Measurements from ENCODE around the gene SPIN1. TPM values are rescaled to one million over a fixed set of nuclear protein-coding genes. Genes with fewer than 3 reads are reported as not detected.

SPIN1 gene
- total and polyA plus RNA-seq, 2 donors (not counting 3 experiments of a cell fraction or from before 2014, with no cell fraction given) = 38.1 to 56.8 TPM

- Histone ChIP-seq H2AFZ (ENCODE audit: low read depth, low read length) (no peak overlapping the region), H3K4me3 (replicated peaks in 1 of 3; ENCODE audit: insufficient read depth in 1 of 3, low read depth in 1 of 3, low read length in 3 of 3) (no peak overlapping the region), H3K9ac (replicated peaks; ENCODE audit: extremely low read depth, insufficient read depth, low read length) (no peak overlapping the region), H3K4me2 (ENCODE audit: insufficient read depth, low read length) (no peak overlapping the region), H3K79me2 (ENCODE audit: control insufficient read depth, insufficient read depth, low read length) (peaks cover 39% of the 10 kb centered on the region), H3K4me1 (ENCODE audit: control insufficient read depth, extremely low read depth, insufficient read depth, low read length) (peaks cover 6% of the 10 kb centered on the region), H3K9me1 (replicated peaks; ENCODE audit: control insufficient read depth, extremely low read depth, insufficient read depth, low read length) (no peaks in the 10 kb centered on the region), H3K36me3 (ENCODE audit: control insufficient read depth in 2 of 2, extremely low read depth in 1 of 2, insufficient read depth in 2 of 2, low read length in 2 of 2) (peaks cover 0 to 4% of the 10 kb centered on the region in 2 experiments), H4K20me1 (replicated peaks; ENCODE audit: control insufficient read depth, extremely low read depth, insufficient read depth, low read length) (peaks cover 7% of the 10 kb centered on the region), H3K27me3 (ENCODE audit: control insufficient read depth in 2 of 2, insufficient read depth in 2 of 2, low read length in 2 of 2) (no peaks in the 10 kb centered on the region), H3K9me3 (replicated peaks; ENCODE audit: control insufficient read depth, insufficient read depth, low read length) (no peaks in the 10 kb centered on the region), H3K27ac (ENCODE audit: insufficient read depth, low read depth, low read length) (no peak overlapping the region)
- peak; percentile 14 for DNase-seq (ENCODE audit: low read depth, low spot score)
- ChIA-PET POLR2A (no interaction called here), CTCF (no interaction called here)
- FAIRE-seq = no peak
- intact Hi-C loops (cut with micrococcal nuclease) = no loop called here
- dilution Hi-C loops (cut with MboI; ENCODE audit: extremely low pct_ligation_motif_present, low sequenced_read_pairs) = no loop called here
- TF ChIP-seq GATA2 (IDR thresholded peaks at IDR 0.05; ENCODE audit: insufficient read depth, insufficient read length, low read depth, low read length) (no peak), POLR2AphosphoS5 (IDR thresholded peaks at IDR 0.05; ENCODE audit: insufficient read depth, low read depth, low read length) (no peak), MAX (IDR thresholded peaks at IDR 0.05; ENCODE audit: insufficient read depth, insufficient read length) (no peak), FOS (IDR thresholded peaks at IDR 0.05; ENCODE audit: borderline replicate concordance, insufficient read depth, low read length) (no peak), EZH2 (IDR thresholded peaks at IDR 0.05; ENCODE audit: borderline replicate concordance, low read depth, low read length, severe bottlenecking) (no peak), CTCF (IDR thresholded peaks at IDR 0.05; ENCODE audit: extremely low read depth in 1 of 2, insufficient read depth in 1 of 2, low read depth in 1 of 2, low read length in 2 of 2) (no peak), JUN (IDR thresholded peaks at IDR 0.05; ENCODE audit: borderline replicate concordance, insufficient read depth, insufficient read length, low read depth) (no peak), POLR2A (IDR thresholded peaks at IDR 0.05; ENCODE audit: low read depth, low read length) (no peak), MYC (IDR thresholded peaks at IDR 0.05; ENCODE audit: low read depth, low read length) (no peak)
- BruUV-seq (replicated peaks) = no TSS peak
Observed at GRCh38 chr9:88429595-88430430, 41.6 kb downstream of the SPIN1 start.
